Body of pancreas (tissue), 4 donors: ENCODE measurements around the gene DPP7. TPM values are rescaled to one million over a fixed set of nuclear protein-coding genes. Genes with fewer than 3 reads are reported as not detected.

Experiments
- ATAC-seq: fragments of 150-250 bp; one replicate; pipeline ENCODE4 v1.9.1; 2016
- DNase-seq, 4 donors: peaks; one replicate each; pipeline ENCODE4 v3.0.0-alpha.2; 2019
- H3K27ac ChIP-seq, 4 donors: fragments of 200-600 bp; sonication (generic); 1 replicate in 3 of 4; 2 replicates in 1 of 4; pipeline versions ENCODE4 v1.5.1 to v1.6.1; 2016 to 2019; ENCODE audit warnings: mild to moderate bottlenecking in 1 of 4, mixed read lengths in 1 of 4, moderate library complexity in 1 of 4
- H3K27me3 ChIP-seq, 2 donors: fragments of 200-600 bp; sonication (generic); one replicate each; pipeline ENCODE4 v1.6.0; 2016; ENCODE audit warnings: mild to moderate bottlenecking in 1 of 2
- H3K36me3 ChIP-seq, 2 donors: fragments of 200-600 bp; sonication (generic); replicated peaks in 1 of 2; 2 replicates each; pipeline ENCODE4 v1.5.1; 2016; ENCODE audit warnings: low read depth in 2 of 2; ENCODE audit not compliant: insufficient read depth in 1 of 2
- H3K4me1 ChIP-seq: fragments of 200-600 bp; sonication (generic); one replicate; pipeline ENCODE4 v1.6.0; 2016
- H3K4me3 ChIP-seq, 2 donors: fragments of 200-600 bp; sonication (generic); 1 replicate in 1 of 2; 2 replicates in 1 of 2; pipeline ENCODE4 v1.5.1; 2016 to 2019
- H3K9me3 ChIP-seq, 3 donors: fragments of 200-600 bp; sonication (generic); 1 replicate in 2 of 3; 2 replicates in 1 of 3; pipeline ENCODE4 v1.5.1; 2016
- POLR2A ChIP-seq, 3 donors: fragments of 450-650 bp; IDR thresholded peaks; one replicate each; pipeline ENCODE4 v1.6.1; 2016; ENCODE audit warnings: antibody characterized with exemption in 3 of 3, mild to moderate bottlenecking in 2 of 3
- WGBS, 2 donors: methylation state at CpG; one replicate each; pipeline ENCODE4 v1.1.5; 2017; 5-methylcytosine and 5-hydroxymethylcytosine counted together
- intact Hi-C: fragments of 100-400 bp; cut with DNase I; formaldehyde crosslinking; loops from one replicate; pipeline ENCODE4 v1.15.1; 2023
- total RNA-seq, 2 donors: library from RNA; depleted of rRNA; stranded (reverse); fragments of >200 nt; gene quantifications; one replicate each; pipeline ENCODE4 v1.1.0, GENCODE V29; 2016
- TF ChIP-seq, protein P1 (sequence below), 7 experiments: fragments of 450-650 bp in 4 of 7; fragments of 200-600 bp in 3 of 7; sonication (generic) in 3 of 7; IDR thresholded peaks; one replicate each; pipeline ENCODE4 v1.5.1; 2016 to 2019; ENCODE audit warnings: antibody characterized with exemption in 7 of 7

Gene DPP7
- total RNA-seq, 2 donors from 2014 or later = 137 to 171 TPM

DNA sequence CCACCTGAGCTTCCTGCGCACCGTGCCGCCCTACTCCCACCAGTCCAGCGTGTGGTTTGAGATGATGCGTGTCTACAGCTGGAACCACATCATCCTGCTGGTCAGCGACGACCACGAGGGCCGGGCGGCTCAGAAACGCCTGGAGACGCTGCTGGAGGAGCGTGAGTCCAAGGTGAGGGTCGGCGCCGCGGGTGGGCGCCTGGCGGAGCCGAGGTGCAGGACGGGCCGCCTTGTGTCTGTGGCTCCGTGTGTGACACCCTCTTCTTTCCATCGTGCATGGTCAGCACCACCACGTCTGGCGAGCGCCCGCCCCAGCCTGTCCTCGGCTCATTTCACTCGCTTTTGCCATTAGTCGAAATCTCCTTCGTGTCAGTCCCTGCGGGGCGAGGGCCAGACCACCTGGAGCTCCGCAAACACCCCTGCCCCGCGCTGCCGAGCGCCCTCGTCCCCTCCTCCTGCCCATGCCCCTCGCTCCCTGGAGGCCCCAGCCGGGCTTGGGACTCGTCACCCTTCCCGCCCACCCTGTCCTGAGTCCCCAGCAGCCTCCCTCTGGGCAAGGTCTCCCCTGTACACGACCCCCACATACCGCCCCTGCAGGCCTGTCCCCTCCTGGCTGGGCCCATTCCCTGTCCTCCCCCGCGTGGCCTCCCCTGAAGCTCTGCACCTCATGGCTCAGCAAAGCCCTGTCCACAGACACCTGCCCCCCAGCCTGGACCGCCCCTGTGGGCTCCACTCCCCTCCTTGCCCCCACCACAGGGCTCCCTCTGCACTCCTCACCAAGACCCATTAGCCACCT, 31.4 kb upstream of the DPP7 start:
- intact Hi-C loops = no loop called here
- no peak for DNase-seq

GRCh38 chr9:137143459-137143858, 28.9 kb upstream of the DPP7 start:
- H3K27me3 ChIP-seq = peaks cover 0 to 16% of the 10 kb centered on the region in 2 donors

More for the DNA sequence above, 31.4 kb upstream of the DPP7 start:
- WGBS, 2 donors = 48 to 57% methylated on average over 16 to 33 of the region's 49 CpGs
- H3K4me1 ChIP-seq = no peaks in the 10 kb centered on the region
- H3K36me3 ChIP-seq = no peaks in the 10 kb centered on the region
- peaks cover 0 to 5% of the 10 kb centered on the region in 2 donors for H3K27me3 ChIP-seq
- H3K9me3 ChIP-seq = no peaks in the 10 kb centered on the region
- no peak overlapping the region for H3K4me3 ChIP-seq
- H3K27ac ChIP-seq = no peak overlapping the region
- TF ChIP-seq, protein P1, sequence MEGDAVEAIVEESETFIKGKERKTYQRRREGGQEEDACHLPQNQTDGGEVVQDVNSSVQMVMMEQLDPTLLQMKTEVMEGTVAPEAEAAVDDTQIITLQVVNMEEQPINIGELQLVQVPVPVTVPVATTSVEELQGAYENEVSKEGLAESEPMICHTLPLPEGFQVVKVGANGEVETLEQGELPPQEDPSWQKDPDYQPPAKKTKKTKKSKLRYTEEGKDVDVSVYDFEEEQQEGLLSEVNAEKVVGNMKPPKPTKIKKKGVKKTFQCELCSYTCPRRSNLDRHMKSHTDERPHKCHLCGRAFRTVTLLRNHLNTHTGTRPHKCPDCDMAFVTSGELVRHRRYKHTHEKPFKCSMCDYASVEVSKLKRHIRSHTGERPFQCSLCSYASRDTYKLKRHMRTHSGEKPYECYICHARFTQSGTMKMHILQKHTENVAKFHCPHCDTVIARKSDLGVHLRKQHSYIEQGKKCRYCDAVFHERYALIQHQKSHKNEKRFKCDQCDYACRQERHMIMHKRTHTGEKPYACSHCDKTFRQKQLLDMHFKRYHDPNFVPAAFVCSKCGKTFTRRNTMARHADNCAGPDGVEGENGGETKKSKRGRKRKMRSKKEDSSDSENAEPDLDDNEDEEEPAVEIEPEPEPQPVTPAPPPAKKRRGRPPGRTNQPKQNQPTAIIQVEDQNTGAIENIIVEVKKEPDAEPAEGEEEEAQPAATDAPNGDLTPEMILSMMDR (IDR thresholded peaks at IDR 0.05) = no peak
- TF ChIP-seq POLR2A (IDR thresholded peaks at IDR 0.05) = no peak
- ATAC-seq = no peak

DNA sequence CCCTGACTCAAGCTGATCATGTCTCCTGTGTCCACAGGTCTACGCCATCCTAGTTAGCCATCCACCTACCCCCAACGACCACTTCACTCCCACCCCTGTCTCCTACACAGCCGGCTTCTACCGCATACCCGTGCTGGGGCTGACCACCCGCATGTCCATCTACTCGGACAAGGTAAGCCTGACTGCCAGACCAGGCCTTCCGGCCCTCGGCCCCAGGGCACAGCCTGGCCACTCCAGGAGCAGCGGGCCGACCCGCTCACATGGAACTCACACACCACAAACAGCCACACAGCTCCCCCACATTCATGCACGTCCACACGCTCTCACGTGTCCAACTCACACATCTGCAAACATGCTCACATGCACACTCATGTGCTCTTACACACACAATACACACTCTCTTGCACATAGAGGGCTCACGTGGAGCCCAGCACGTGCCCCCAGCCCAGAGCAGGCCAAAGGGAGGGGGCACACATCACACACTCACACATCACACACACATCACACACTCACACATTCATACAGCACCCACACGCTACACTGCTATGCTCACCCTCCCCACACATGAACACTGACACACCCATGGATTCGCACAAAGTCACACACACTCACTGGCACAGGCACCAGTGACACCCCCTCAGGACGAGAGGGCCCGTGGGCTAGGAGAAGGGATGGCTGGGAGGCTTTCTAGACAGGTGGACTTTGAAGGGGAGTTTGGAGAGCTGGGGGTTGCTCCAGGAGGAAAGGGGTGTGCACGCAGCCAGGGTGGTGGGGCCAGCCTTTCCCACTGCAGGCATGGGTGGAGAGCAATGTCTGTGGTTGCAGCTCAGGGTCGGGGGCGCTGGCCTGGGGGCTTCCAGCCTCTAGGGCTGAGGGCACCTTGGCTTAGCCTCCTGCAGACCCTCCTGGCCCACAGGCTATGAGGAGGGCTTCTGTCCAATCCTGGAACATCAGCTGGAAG, 27.7 kb upstream of the DPP7 start:
- no peak overlapping the region for H3K27ac ChIP-seq
- H3K9me3 ChIP-seq = no peaks in the 10 kb centered on the region
- H3K4me1 ChIP-seq = peaks cover 8% of the 10 kb centered on the region
- TF ChIP-seq, protein P1 (IDR thresholded peaks at IDR 0.05) = no peak
- TF ChIP-seq POLR2A (IDR thresholded peaks at IDR 0.05) = no peak
- DNase-seq = no peak
- H3K4me3 ChIP-seq = no peak overlapping the region
- no peaks in the 10 kb centered on the region for H3K36me3 ChIP-seq
- no peak for ATAC-seq
- H3K27me3 ChIP-seq = peaks cover 0 to 24% of the 10 kb centered on the region in 2 donors
- intact Hi-C loops = no loop called here
- 69 to 72% methylated on average over 20 to 24 of the region's 24 CpGs for WGBS, 2 donors

More at GRCh38 chr9:137143459-137143858, 28.9 kb upstream of the DPP7 start:
- intact Hi-C loops = no loop called here
- WGBS, 2 donors = 63 to 65% methylated on average over 4 of the region's 4 CpGs
- Histone ChIP-seq H3K4me1 (peaks cover 8% of the 10 kb centered on the region), H3K4me3 (no peak overlapping the region), H3K9me3 (no peaks in the 10 kb centered on the region), H3K36me3 (no peaks in the 10 kb centered on the region), H3K27ac (no peak overlapping the region)
- ATAC-seq (no peak), DNase-seq (no peak)
- TF ChIP-seq, protein P1 (IDR thresholded peaks at IDR 0.05) = no peak
- no peak for TF ChIP-seq POLR2A (IDR thresholded peaks at IDR 0.05)

GRCh38 chr9:137141050-137141810, 26.7 kb upstream of the DPP7 start:
- peaks cover 0 to 27% of the 10 kb centered on the region in 2 donors for H3K27me3 ChIP-seq
- no peak for DNase-seq
- intact Hi-C loops = no loop called here
- H3K27ac ChIP-seq = no peak overlapping the region
- 75 to 82% methylated on average over 2 to 17 of the region's 17 CpGs for WGBS, 2 donors
- H3K4me3 ChIP-seq = no peak overlapping the region
- no peaks in the 10 kb centered on the region for H3K9me3 ChIP-seq
- ATAC-seq = no peak
- H3K36me3 ChIP-seq = no peaks in the 10 kb centered on the region
- peaks cover 8% of the 10 kb centered on the region for H3K4me1 ChIP-seq
- TF ChIP-seq, protein P1 (IDR thresholded peaks at IDR 0.05) = no peak
- no peak for TF ChIP-seq POLR2A (IDR thresholded peaks at IDR 0.05)
